Esophagus muscularis mucosa (tissue), 4 donors: ENCODE results near the gene AKR1C3. TPM values are rescaled to one million over a fixed set of nuclear protein-coding genes. Genes with fewer than 3 reads are reported as not detected.

Experiments used
- DNase-seq: peaks from one replicate; pipeline ENCODE4 v3.0.0-alpha.2; 2017; ENCODE audit errors: extremely low spot score
- H3K27ac ChIP-seq, 4 donors: fragments of 200-600 bp; sonication (generic); replicated peaks in 1 of 4; 1 replicate in 3 of 4; 2 replicates in 1 of 4; pipeline ENCODE4 v1.5.1; 2016 to 2019; ENCODE audit warnings: mild to moderate bottlenecking in 1 of 4
- H3K27me3 ChIP-seq, 4 donors: fragments of 200-600 bp; sonication (generic); one replicate each; pipeline versions ENCODE4 v1.5.1 to v1.6.0; 2016 to 2019
- H3K36me3 ChIP-seq, 4 donors: fragments of 200-600 bp; sonication (generic); one replicate each; pipeline ENCODE4 v1.5.1; 2016 to 2019
- H3K4me1 ChIP-seq, 4 donors: fragments of 200-600 bp; sonication (generic); one replicate each; pipeline ENCODE4 v1.5.1; 2016 to 2019
- H3K4me3 ChIP-seq, 4 donors: fragments of 200-600 bp; sonication (generic); 1 replicate in 2 of 4; 2 replicates in 2 of 4; pipeline ENCODE4 v1.5.1; 2016 to 2019; ENCODE audit warnings: mild to moderate bottlenecking in 4 of 4, moderate library complexity in 1 of 4
- H3K9me3 ChIP-seq, 4 donors: fragments of 200-600 bp; sonication (generic); 1 replicate in 3 of 4; 2 replicates in 1 of 4; pipeline ENCODE4 v1.5.1; 2016 to 2019
- EP300 ChIP-seq: sonication (generic); formaldehyde crosslinking; IDR thresholded peaks from one replicate; pipeline ENCODE4 v1.6.1; 2017; ENCODE audit warnings: antibody characterized with exemption
- POLR2A ChIP-seq: fragments of 450-650 bp; IDR thresholded peaks from one replicate; pipeline ENCODE4 v1.6.1; 2017; ENCODE audit warnings: antibody characterized with exemption, moderate library complexity, mild to moderate bottlenecking, low read depth
- POLR2AphosphoS5 ChIP-seq, 2 donors: sonication (generic); formaldehyde crosslinking; IDR thresholded peaks; one replicate each; pipeline ENCODE4 v1.6.1; 2017; ENCODE audit warnings: antibody characterized with exemption in 2 of 2
- WGBS: methylation state at CpG from one replicate; pipeline ENCODE4 v1.1.5; 2018; 5-methylcytosine and 5-hydroxymethylcytosine counted together
- intact Hi-C: fragments of 100-400 bp; cut with DNase I; formaldehyde crosslinking; loops from one replicate; pipeline ENCODE4 v1.15.1; 2023
- small RNA-seq, 3 donors: library from RNA; depleted of rRNA; stranded (forward); fragments of <200 nt; gene quantifications; one replicate each; pipeline ENCODE3, GENCODE V24; 2016
- total RNA-seq, 4 donors: library from RNA; depleted of rRNA; stranded (reverse); fragments of >200 nt; gene quantifications; one replicate each; pipeline versions ENCODE4 v1.1.0 to v1.2.1, GENCODE V29; 2016
- TF ChIP-seq, protein P1 (sequence below), 3 experiments: fragments of 200-600 bp in 2 of 3; fragments of 450-650 bp in 1 of 3; sonication (generic) in 2 of 3; IDR thresholded peaks; one replicate each; pipeline ENCODE4 v1.5.1; 2017 to 2019; ENCODE audit warnings: antibody characterized with exemption in 3 of 3, mild to moderate bottlenecking in 2 of 3, moderate library complexity in 1 of 3

Gene AKR1C3
- total RNA-seq, 4 donors from 2014 or later: 12.1 to 29.7 (median 19.3) TPM

DNA sequence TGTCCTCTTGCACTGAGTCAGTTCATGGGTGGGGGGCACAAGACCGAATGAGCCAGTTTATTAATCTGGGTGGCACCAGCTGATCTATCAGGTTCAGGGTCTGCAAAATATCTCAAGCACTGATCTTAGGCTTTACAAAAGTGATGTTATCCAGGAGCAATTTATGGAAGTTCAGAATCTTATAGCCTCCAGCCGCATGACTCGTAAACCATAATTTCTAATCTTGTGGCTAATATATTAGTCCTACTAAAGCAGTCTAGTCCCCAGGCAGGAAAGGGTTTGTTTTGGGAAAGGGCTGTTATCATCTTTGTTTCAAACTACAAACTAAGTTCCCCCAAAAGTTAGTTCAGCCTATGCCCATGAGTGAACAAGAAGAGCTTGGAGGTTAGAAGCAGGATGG, 56.9 kb downstream of the AKR1C3 start:
- Histone ChIP-seq H3K36me3 (no peaks in the 10 kb centered on the region), H3K9me3 (peaks cover 0 to 11% (median 0%) of the 10 kb centered on the region in 4 donors), H3K27me3 (no peaks in the 10 kb centered on the region), H3K27ac (no peak overlapping the region), H3K4me3 (no peak overlapping the region), H3K4me1 (no peaks in the 10 kb centered on the region)
- TF ChIP-seq, protein P1, sequence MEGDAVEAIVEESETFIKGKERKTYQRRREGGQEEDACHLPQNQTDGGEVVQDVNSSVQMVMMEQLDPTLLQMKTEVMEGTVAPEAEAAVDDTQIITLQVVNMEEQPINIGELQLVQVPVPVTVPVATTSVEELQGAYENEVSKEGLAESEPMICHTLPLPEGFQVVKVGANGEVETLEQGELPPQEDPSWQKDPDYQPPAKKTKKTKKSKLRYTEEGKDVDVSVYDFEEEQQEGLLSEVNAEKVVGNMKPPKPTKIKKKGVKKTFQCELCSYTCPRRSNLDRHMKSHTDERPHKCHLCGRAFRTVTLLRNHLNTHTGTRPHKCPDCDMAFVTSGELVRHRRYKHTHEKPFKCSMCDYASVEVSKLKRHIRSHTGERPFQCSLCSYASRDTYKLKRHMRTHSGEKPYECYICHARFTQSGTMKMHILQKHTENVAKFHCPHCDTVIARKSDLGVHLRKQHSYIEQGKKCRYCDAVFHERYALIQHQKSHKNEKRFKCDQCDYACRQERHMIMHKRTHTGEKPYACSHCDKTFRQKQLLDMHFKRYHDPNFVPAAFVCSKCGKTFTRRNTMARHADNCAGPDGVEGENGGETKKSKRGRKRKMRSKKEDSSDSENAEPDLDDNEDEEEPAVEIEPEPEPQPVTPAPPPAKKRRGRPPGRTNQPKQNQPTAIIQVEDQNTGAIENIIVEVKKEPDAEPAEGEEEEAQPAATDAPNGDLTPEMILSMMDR (IDR thresholded peaks at IDR 0.05): no peak
- TF ChIP-seq POLR2A: no peak
- no peak for TF ChIP-seq EP300
- no peak for TF ChIP-seq POLR2AphosphoS5 (IDR thresholded peaks at IDR 0.05)
- intact Hi-C loops: no loop called here
- 90% methylated on average over 3 of the region's 3 CpGs for WGBS
- no peak for DNase-seq

DNA sequence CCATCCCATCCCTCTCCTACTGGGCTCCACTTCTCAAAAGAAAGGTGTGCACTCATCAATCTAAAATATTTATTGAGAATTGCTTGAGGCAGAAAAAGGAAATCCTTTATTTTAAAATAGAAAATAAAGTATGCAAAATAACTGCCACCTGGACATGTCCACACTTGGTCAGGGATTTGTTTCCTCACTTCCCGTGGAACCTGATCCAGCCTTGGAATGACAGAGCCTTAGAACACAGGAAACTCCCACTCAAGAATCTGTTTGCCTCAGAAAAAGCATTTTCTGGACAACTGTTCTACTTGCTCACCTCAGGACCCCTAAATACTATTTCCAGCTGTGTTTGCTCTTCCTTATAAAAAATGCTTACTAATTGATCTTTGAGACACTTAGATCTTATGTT, 61.7 kb downstream of the AKR1C3 start:
- intact Hi-C loops: no loop called here
- Histone ChIP-seq H3K36me3 (no peaks in the 10 kb centered on the region), H3K27me3 (no peaks in the 10 kb centered on the region), H3K4me1 (no peaks in the 10 kb centered on the region), H3K9me3 (peaks cover 0 to 9% (median 0%) of the 10 kb centered on the region in 4 donors), H3K4me3 (no peak overlapping the region), H3K27ac (no peak overlapping the region)
- TF ChIP-seq, protein P1 (IDR thresholded peaks at IDR 0.05): no peak
- TF ChIP-seq POLR2AphosphoS5 (IDR thresholded peaks at IDR 0.05) (no peak), EP300 (no peak), POLR2A (no peak)
- WGBS: 55% methylated on average over 1 of the region's 1 CpG
- no peak for DNase-seq

Small RNA genes within 50 kb of the gene (small RNA-seq; reads per million reads assigned to genes)
- gene RF00096: 0 reads per million in 3 donors

Other genes with a start within 250 kb of the AKR1C3 start
- 100 to 1,000 TPM in 3 of 4 donors, 10 to 100 TPM in 1; 88.6 to 172 (median 141) TPM for gene AKR1C1, start 131.0 kb upstream of the AKR1C3 start, total RNA-seq
- gene AKR1C2, start 90.6 kb upstream of the AKR1C3 start, total RNA-seq: 10 to 100 TPM in 1 of 4 donors, 1 to 10 TPM in 3; 7.9 to 12.7 (median 9.6) TPM
- gene AKR1C8, start 90.7 kb downstream of the AKR1C3 start, total RNA-seq: not detected
- gene AKR1C4, start 102.4 kb downstream of the AKR1C3 start, total RNA-seq: not detected